IMR-90 (cell line): ENCODE results near the gene MORN4. TPM values are rescaled to one million over a fixed set of nuclear protein-coding genes. Genes with fewer than 3 reads are reported as not detected.

Experiments
- ATAC-seq: fragments of 200-7000 bp; cut with Tn5 transposase; 2 replicates; pipeline ENCODE4 v1.9.1; 2020; ENCODE audit warnings: low read depth, mild to moderate bottlenecking, moderate library complexity
- BruUV-seq: library from RNA; stranded (reverse); fragments of 400-500 nt; replicated peaks from 2 replicates; lab custom pipeline; 2021; lab: Mats Ljungman, UMichigan
- CTCF ChIA-PET: fragments of 300-600 bp; formaldehyde crosslinking; extraction: SDS; loops from one replicate; lab custom pipeline; 2021; ENCODE audit warnings: antibody characterized with exemption; lab: Yijun Ruan, JAX
- POLR2A ChIA-PET: fragments of 300-600 bp; sonication (Branson Sonifier 250); formaldehyde crosslinking; loops from one replicate; lab custom pipeline; 2022; ENCODE audit warnings: antibody characterized with exemption; ENCODE audit not compliant: unreplicated experiment; lab: Charles Lee
- DNase-seq: peaks from one replicate; pipeline ENCODE4 v3.0.0; 2013
- H2AFZ ChIP-seq: replicated peaks from 2 replicates; pipeline ENCODE3; 2013; ENCODE audit warnings: low read length, mild to moderate bottlenecking; ENCODE audit not compliant: poor library complexity
- H2AK5ac ChIP-seq: 2 replicates; pipeline ENCODE4 v1.6.1; 2013; ENCODE audit warnings: low read depth, low read length, inconsistent platforms
- H2AK9ac ChIP-seq: replicated peaks from 2 replicates; pipeline ENCODE3; 2013; ENCODE audit warnings: mild to moderate bottlenecking, low read depth, low read length, moderate library complexity; ENCODE audit not compliant: poor library complexity
- H2BK120ac ChIP-seq: 2 replicates; pipeline ENCODE4 v1.6.1; 2013; ENCODE audit warnings: low read depth, low read length, inconsistent platforms
- H2BK15ac ChIP-seq: 3 replicates; pipeline ENCODE4 v1.6.1; 2013; ENCODE audit warnings: low read depth, low read length, inconsistent platforms
- H2BK20ac ChIP-seq: 2 replicates; pipeline ENCODE4 v1.6.1; 2013; ENCODE audit warnings: low read depth, mild to moderate bottlenecking, inconsistent platforms, low read length, moderate library complexity
- H2BK5ac ChIP-seq: 2 replicates; pipeline ENCODE4 v1.6.1; 2013; ENCODE audit warnings: mild to moderate bottlenecking, low read depth, low read length, inconsistent platforms; ENCODE audit not compliant: poor library complexity, severe bottlenecking
- H3K14ac ChIP-seq: replicated peaks from 2 replicates; pipeline ENCODE4 v1.6.1; 2013; ENCODE audit warnings: low read depth, low read length, inconsistent platforms
- H3K18ac ChIP-seq: 2 replicates; pipeline ENCODE4 v1.6.1; 2013; ENCODE audit warnings: low read depth, low read length, control low read depth
- H3K23ac ChIP-seq: 2 replicates; pipeline ENCODE4 v1.6.1; 2013; ENCODE audit warnings: low read depth, low read length, inconsistent platforms
- H3K27ac ChIP-seq: 2 replicates; pipeline ENCODE4 v1.5.1; 2013; ENCODE audit warnings: mild to moderate bottlenecking, control low read depth, low read length; ENCODE audit not compliant: insufficient read depth
- H3K27me3 ChIP-seq: 2 replicates; pipeline ENCODE4 v1.6.1; 2013; ENCODE audit warnings: low read length; ENCODE audit not compliant: control insufficient read depth, insufficient read depth
- H3K36me3 ChIP-seq: 2 replicates; pipeline ENCODE4 v1.6.1; 2013; ENCODE audit warnings: low read length, mixed read lengths; ENCODE audit not compliant: control insufficient read depth, insufficient read depth
- H3K4ac ChIP-seq: 2 replicates; pipeline ENCODE4 v1.6.1; 2013; ENCODE audit warnings: low read depth, low read length, inconsistent platforms
- H3K4me1 ChIP-seq: 2 replicates; pipeline ENCODE4 v1.6.1; 2013; ENCODE audit warnings: low read length, mixed read lengths; ENCODE audit not compliant: control insufficient read depth, insufficient read depth
- H3K4me2 ChIP-seq: 2 replicates; pipeline ENCODE4 v1.6.1; 2013; ENCODE audit warnings: low read depth, mild to moderate bottlenecking, control low read depth, low read length, moderate library complexity
- H3K4me3 ChIP-seq: 2 replicates; pipeline ENCODE4 v1.5.1; 2013; ENCODE audit warnings: low read depth, mild to moderate bottlenecking, control low read depth, low read length, moderate library complexity; ENCODE audit not compliant: insufficient read depth
- H3K56ac ChIP-seq: 2 replicates; pipeline ENCODE4 v1.6.1; 2013; ENCODE audit warnings: low read length, inconsistent platforms; ENCODE audit not compliant: insufficient read depth; ENCODE audit errors: extremely low read depth
- H3K79me1 ChIP-seq, 2 experiments: 2 replicates each; pipeline ENCODE4 v1.6.1; 2013; ENCODE audit warnings: low read length in 2 of 2, inconsistent platforms in 1 of 2, low read depth in 1 of 2
- H3K9ac ChIP-seq: 2 replicates; pipeline ENCODE4 v1.6.1; 2013; ENCODE audit warnings: low read depth, low read length, control low read depth
- H3K9me1 ChIP-seq: 2 replicates; pipeline ENCODE4 v1.6.1; 2013; ENCODE audit warnings: low read length, inconsistent platforms; ENCODE audit not compliant: insufficient read depth
- H3K9me3 ChIP-seq: 2 replicates; pipeline ENCODE4 v1.6.1; 2013; ENCODE audit warnings: low read length; ENCODE audit not compliant: control insufficient read depth, insufficient read depth
- H4K20me1 ChIP-seq: 2 replicates; pipeline ENCODE4 v1.6.1; 2013; ENCODE audit warnings: low read length, inconsistent platforms; ENCODE audit not compliant: insufficient read depth
- H4K5ac ChIP-seq: 2 replicates; pipeline ENCODE4 v1.6.1; 2013; ENCODE audit warnings: mild to moderate bottlenecking, low read depth, low read length, control low read depth
- H4K8ac ChIP-seq, 2 experiments: 2 replicates each; pipeline ENCODE4 v1.6.1; 2013; ENCODE audit warnings: low read depth in 2 of 2, low read length in 2 of 2, control low read depth in 1 of 2, inconsistent platforms in 1 of 2
- H4K91ac ChIP-seq: 2 replicates; pipeline ENCODE4 v1.6.1; 2013; ENCODE audit warnings: low read depth, low read length, inconsistent platforms; ENCODE audit not compliant: insufficient read depth
- BHLHE40 ChIP-seq: fragments of 150-350 bp; IDR thresholded peaks from 2 replicates; pipeline ENCODE4 v1.6.1; 2016; ENCODE audit warnings: mild to moderate bottlenecking, low read depth, low read length
- CEBPB ChIP-seq: IDR thresholded peaks from 2 replicates; pipeline ENCODE4 v1.6.1; 2012; ENCODE audit warnings: low read depth, low read length, improper control_type of control experiment
- CHD1 ChIP-seq: IDR thresholded peaks from 2 replicates; pipeline ENCODE4 v1.6.1; 2012; ENCODE audit warnings: low read depth, low read length, improper control_type of control experiment
- CTCF ChIP-seq: conservative IDR thresholded peaks from 2 replicates; pipeline ENCODE4 v1.5.1; 2012; ENCODE audit warnings: mild to moderate bottlenecking, low read depth, low read length, improper control_type of control experiment
- ELK1 ChIP-seq: fragments of 150-350 bp; IDR thresholded peaks from 2 replicates; pipeline ENCODE4 v1.6.1; 2016; ENCODE audit warnings: low read depth, mild to moderate bottlenecking, low read length, moderate library complexity, borderline replicate concordance
- FOS ChIP-seq: fragments of 150-350 bp; IDR thresholded peaks from 2 replicates; pipeline ENCODE4 v1.6.1; 2016; ENCODE audit warnings: low read depth, low read length
- MAFK ChIP-seq: IDR thresholded peaks from 2 replicates; pipeline ENCODE4 v1.6.1; 2012; ENCODE audit warnings: low read depth, low read length, improper control_type of control experiment
- MAZ ChIP-seq: IDR thresholded peaks from 2 replicates; pipeline ENCODE4 v1.6.1; 2012; ENCODE audit warnings: low read depth, mild to moderate bottlenecking, low read length, improper control_type of control experiment, moderate library complexity, borderline replicate concordance
- MXI1 ChIP-seq: IDR thresholded peaks from 2 replicates; pipeline ENCODE4 v1.6.1; 2012; ENCODE audit warnings: low read depth, mild to moderate bottlenecking, low read length, moderate library complexity, borderline replicate concordance
- NFE2L2 ChIP-seq: fragments of 150-350 bp; IDR thresholded peaks from 2 replicates; pipeline ENCODE4 v1.6.1; 2016; ENCODE audit warnings: low read depth, mild to moderate bottlenecking, low read length
- POLR2A ChIP-seq: IDR thresholded peaks from 2 replicates; pipeline ENCODE4 v1.6.1; 2012; ENCODE audit warnings: mild to moderate bottlenecking, low read depth, low read length
- RAD21 ChIP-seq: IDR thresholded peaks from 2 replicates; pipeline ENCODE4 v1.6.1; 2012; ENCODE audit warnings: low read length, improper control_type of control experiment
- RCOR1 ChIP-seq: IDR thresholded peaks from 2 replicates; pipeline ENCODE4 v1.6.1; 2012; ENCODE audit warnings: mild to moderate bottlenecking, low read length, improper control_type of control experiment; ENCODE audit not compliant: insufficient replicate concordance
- RFX5 ChIP-seq: IDR thresholded peaks from 2 replicates; pipeline ENCODE4 v1.8.0; 2012; ENCODE audit warnings: low read depth, mild to moderate bottlenecking, low read length, moderate library complexity
- SMC3 ChIP-seq: fragments of 150-350 bp; IDR thresholded peaks from 2 replicates; pipeline ENCODE4 v1.6.1; 2016; ENCODE audit warnings: low read depth, mild to moderate bottlenecking, antibody characterized with exemption, low read length, moderate library complexity
- WGBS, 2 experiments: methylation state at CpG; one replicate each; pipeline versions ENCODE4 v1.1.5 to v1.1.7; 2013; ENCODE audit warnings: missing lambda C conversion rate in 2 of 2; ENCODE audit not compliant: insufficient read length in 1 of 2; ENCODE audit errors: extremely low coverage in 2 of 2; 5-methylcytosine and 5-hydroxymethylcytosine counted together
- dilution Hi-C: fragments of 300-500 bp; cut with HindIII; formaldehyde crosslinking; loops from one replicate; pipeline ENCODE4 v1.14.3; 2018; ENCODE audit warnings: low sequenced_read_pairs; ENCODE audit not compliant: unreplicated experiment
- in situ Hi-C: fragments of 300-500 bp; cut with MboI; formaldehyde crosslinking; loops from 3 replicates; pipeline ENCODE4 v1.14.3; 2019; ENCODE audit warnings: low sequenced_read_pairs, inconsistent platforms, mixed read lengths
- intact Hi-C: fragments of 100-400 bp; cut with micrococcal nuclease; formaldehyde crosslinking; loops from 2 replicates; pipeline ENCODE4 v1.10.0; 2022
- polyA plus RNA-seq, 3 experiments: library from polyadenylated mRNA; depleted of rRNA; stranded (reverse); fragments of >200 nt; gene quantifications; 2 replicates each; pipeline ENCODE4 v1.2.3, GENCODE V29; 2012; ENCODE audit warnings: low replicate concordance in 1 of 3
- total RNA-seq: library from RNA; depleted of rRNA; stranded (reverse); fragments of >200 nt; gene quantifications from 2 replicates; pipeline ENCODE4 v1.2.3, GENCODE V29; 2012
- TF ChIP-seq, protein P1 (sequence below): fragments of 150-350 bp; IDR thresholded peaks from 2 replicates; pipeline ENCODE4 v1.6.1; 2017; ENCODE audit warnings: mild to moderate bottlenecking, antibody characterized with exemption, low read length, low read depth

MORN4 gene
- total and polyA plus RNA-seq, 2 of the 4 experiments (the other 2 are of a cell fraction): 3.2 to 8.4 TPM

- ATAC-seq (no peak), DNase-seq (no peak)
- no TSS peak for BruUV-seq
- Histone ChIP-seq H2AFZ (no peak overlapping the region), H4K8ac (no peak overlapping the region), H4K5ac (no peak overlapping the region), H2BK5ac (no peak overlapping the region), H4K91ac (no peak overlapping the region), H3K18ac (no peak overlapping the region), H2AK5ac (no peak overlapping the region), H3K36me3 (no peaks in the 10 kb centered on the region), H3K27me3 (no peaks in the 10 kb centered on the region), H3K79me1 (no peaks in the 10 kb centered on the region), H3K4ac (no peak overlapping the region), H3K9me3 (no peaks in the 10 kb centered on the region), H3K4me3 (no peak overlapping the region), H3K9ac (no peak overlapping the region), H3K23ac (no peak overlapping the region), H3K14ac (no peak overlapping the region), H2BK20ac (no peak overlapping the region), H3K9me1 (peaks cover 3% of the 10 kb centered on the region; the same call in 1 of the 2 replicates), H3K56ac (no peak overlapping the region), H4K20me1 (no peaks in the 10 kb centered on the region), H3K4me1 (peaks cover 2% of the 10 kb centered on the region; the same call in 1 of the 2 replicates), H3K27ac (no peak overlapping the region), H3K4me2 (no peak overlapping the region), H2BK15ac (no peak overlapping the region), H2BK120ac (no peak overlapping the region), H2AK9ac (no peak overlapping the region)
- ChIA-PET POLR2A (interaction anchor here (0.6 kb wide), 1 partner anchor 44 kb away, joined by 4 read pairs; no protein-coding TSS in a partner anchor), CTCF (interaction anchor here (0.6 kb wide), 1 partner anchor 8 kb away, joined by 3 read pairs; no protein-coding TSS in a partner anchor)
- intact Hi-C loops (no loop called here), dilution Hi-C loops (no loop called here), in situ Hi-C loops (no loop called here)
- TF ChIP-seq RCOR1 (no peak), MAFK (no peak), RFX5 (no peak), SMC3 (no peak), CTCF (no peak), FOS (no peak), CHD1 (no peak), BHLHE40 (no peak), RAD21 (no peak), POLR2A (no peak), CEBPB (no peak), NFE2L2 (no peak), ELK1 (no peak), MXI1 (no peak), MAZ (no peak)
- TF ChIP-seq, protein P1, sequence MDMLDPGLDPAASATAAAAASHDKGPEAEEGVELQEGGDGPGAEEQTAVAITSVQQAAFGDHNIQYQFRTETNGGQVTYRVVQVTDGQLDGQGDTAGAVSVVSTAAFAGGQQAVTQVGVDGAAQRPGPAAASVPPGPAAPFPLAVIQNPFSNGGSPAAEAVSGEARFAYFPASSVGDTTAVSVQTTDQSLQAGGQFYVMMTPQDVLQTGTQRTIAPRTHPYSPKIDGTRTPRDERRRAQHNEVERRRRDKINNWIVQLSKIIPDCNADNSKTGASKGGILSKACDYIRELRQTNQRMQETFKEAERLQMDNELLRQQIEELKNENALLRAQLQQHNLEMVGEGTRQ: no peak
- 82% methylated on average over 6 of the region's 15 CpGs; no CpG with 5 or more reads in 1 of the 2 experiments for WGBS, 2 experiments
Observed at GRCh38 chr10:97590082-97590747, 43.1 kb downstream of the MORN4 start.
